Measurements from ENCODE around the gene HIVEP3. TPM values are rescaled to one million over a fixed set of nuclear protein-coding genes. Genes with fewer than 3 reads are reported as not detected.

Gene HIVEP3
- total RNA-seq, 1 experiment from 2014 or later = 11.0 TPM

- TF ChIP-seq CTCF (conservative IDR thresholded peaks at IDR 0.05) = no peak
- TF ChIP-seq EZH2 (IDR thresholded peaks at IDR 0.05; ENCODE audit: low read depth) = no peak
- ChIA-PET POLR2A (ENCODE audit: unreplicated experiment) (no interaction called here), CTCF (no interaction called here)
- Histone ChIP-seq H3K9me3 (ENCODE audit: insufficient read depth, low read depth) (no peaks in the 10 kb centered on the region), H3K4me1 (replicated peaks; ENCODE audit: insufficient read depth) (no peaks in the 10 kb centered on the region), H3K79me2 (ENCODE audit: low read depth) (no peaks in the 10 kb centered on the region), H3K4me2 (no peak overlapping the region), H3F3A (ENCODE audit: insufficient read depth, low read depth) (no peaks in the 10 kb centered on the region), H2AFZ (no peak overlapping the region), H3K27me3 (ENCODE audit: insufficient read depth, low read depth) (no peaks in the 10 kb centered on the region), H3K9me2 (ENCODE audit: insufficient read depth) (no peaks in the 10 kb centered on the region), H4K20me1 (ENCODE audit: insufficient read depth) (no peaks in the 10 kb centered on the region), H3K4me3 (no peak overlapping the region), H3K27ac (no peak overlapping the region), H3K36me3 (ENCODE audit: low read depth) (no peaks in the 10 kb centered on the region)
- DNase-seq = no peak
- intact Hi-C loops (cut with micrococcal nuclease; ENCODE audit: unreplicated experiment) = no loop called here
- BruUV-seq (replicated peaks) = no TSS peak
Observed at GRCh38 chr1:41615981-41616380, 302.7 kb downstream of the HIVEP3 start.

- Histone ChIP-seq H3K9me3 (ENCODE audit: insufficient read depth, low read depth) (no peaks in the 10 kb centered on the region), H3K4me1 (replicated peaks; ENCODE audit: insufficient read depth) (no peaks in the 10 kb centered on the region), H3F3A (ENCODE audit: insufficient read depth, low read depth) (no peaks in the 10 kb centered on the region), H3K27me3 (ENCODE audit: insufficient read depth, low read depth) (no peaks in the 10 kb centered on the region), H4K20me1 (ENCODE audit: insufficient read depth) (no peaks in the 10 kb centered on the region), H3K36me3 (ENCODE audit: low read depth) (no peaks in the 10 kb centered on the region), H3K4me2 (no peak overlapping the region), H3K9me2 (ENCODE audit: insufficient read depth) (no peaks in the 10 kb centered on the region), H3K4me3 (no peak overlapping the region), H2AFZ (no peak overlapping the region), H3K79me2 (ENCODE audit: low read depth) (no peaks in the 10 kb centered on the region), H3K27ac (no peak overlapping the region)
- TF ChIP-seq EZH2 (IDR thresholded peaks at IDR 0.05; ENCODE audit: low read depth) (no peak), CTCF (conservative IDR thresholded peaks at IDR 0.05) (no peak)
- no peak for DNase-seq
- ChIA-PET POLR2A (ENCODE audit: unreplicated experiment) (interaction anchor here (0.6 kb wide), 2 partner anchors 21 to 926 kb away, joined by 3 to 6 read pairs; no protein-coding TSS in a partner anchor), CTCF (no interaction called here)
- intact Hi-C loops (cut with micrococcal nuclease; ENCODE audit: unreplicated experiment) = no loop called here
- no TSS peak for BruUV-seq (replicated peaks)
Observed at GRCh38 chr1:41615316-41615715, 303.4 kb downstream of the HIVEP3 start.

GRCh38 chr1:41614818-41615217 is 303.9 kb downstream of the HIVEP3 start:
- CTCF ChIA-PET = no interaction called here
- Histone ChIP-seq H3K9me2 (ENCODE audit: insufficient read depth) (no peaks in the 10 kb centered on the region), H3K27ac (no peak overlapping the region), H3K79me2 (ENCODE audit: low read depth) (no peaks in the 10 kb centered on the region), H3F3A (ENCODE audit: insufficient read depth, low read depth) (no peaks in the 10 kb centered on the region), H3K36me3 (ENCODE audit: low read depth) (no peaks in the 10 kb centered on the region), H3K4me1 (replicated peaks; ENCODE audit: insufficient read depth) (no peaks in the 10 kb centered on the region), H4K20me1 (ENCODE audit: insufficient read depth) (no peaks in the 10 kb centered on the region), H3K4me2 (no peak overlapping the region), H3K27me3 (ENCODE audit: insufficient read depth, low read depth) (no peaks in the 10 kb centered on the region), H2AFZ (no peak overlapping the region), H3K9me3 (ENCODE audit: insufficient read depth, low read depth) (no peaks in the 10 kb centered on the region), H3K4me3 (no peak overlapping the region)
- TF ChIP-seq CTCF (conservative IDR thresholded peaks at IDR 0.05) (no peak), EZH2 (IDR thresholded peaks at IDR 0.05; ENCODE audit: low read depth) (no peak)
- no TSS peak for BruUV-seq (replicated peaks)
- intact Hi-C loops (cut with micrococcal nuclease; ENCODE audit: unreplicated experiment) = no loop called here
- POLR2A ChIA-PET (ENCODE audit: unreplicated experiment) = interaction anchor here (0.6 kb wide), 2 partner anchors 20 to 927 kb away, joined by 3 to 6 read pairs; no protein-coding TSS in a partner anchor
- no peak for DNase-seq
